ENCODE data around the gene IL1A.
A peak's percentile ranks its signal among the peaks of the same experiment; 100 is the strongest.

Gene IL1A

GRCh38 chr2:112764071-112765044 lies 19.9 kb downstream of the IL1A start, which contains the start of gene CKAP2L:
CKAP2L (minus strand) TSS chr2:112764609; CDS start chr2:112764598, 11 bp downstream.
- peak; percentile 92 to 93 for DNase-seq (ENCODE audit: low read depth in 2 of 2)

GRCh38 chr2:112762276-112762675 lies 22.0 kb downstream of the IL1A start:
- no peak for DNase-seq (ENCODE audit: low read depth in 2 of 2)

DNA sequence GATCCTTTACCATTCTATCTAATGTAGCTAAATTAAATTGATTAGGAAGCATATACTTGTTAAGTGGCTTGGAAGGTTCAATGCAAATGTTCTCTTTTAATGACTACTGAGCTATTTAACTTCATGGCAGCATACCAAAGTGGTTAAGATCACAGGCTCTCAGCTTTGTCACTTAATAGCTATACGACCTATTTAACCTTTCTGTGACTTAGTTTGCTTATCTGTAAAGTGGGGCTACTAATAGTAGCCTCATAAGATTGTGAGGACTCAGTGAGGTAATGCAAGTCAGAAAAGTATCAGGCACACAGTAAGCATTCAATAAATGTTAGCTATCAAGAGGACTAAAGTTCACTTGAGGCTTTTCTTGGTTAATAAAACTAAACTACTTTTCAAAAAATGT lies 24.1 kb downstream of the IL1A start:
- DNase-seq (ENCODE audit: low read depth in 2 of 2), result no peak

GRCh38 chr2:112758711-112759110 lies 25.6 kb downstream of the IL1A start:
- DNase-seq (ENCODE audit: low read depth in 2 of 2), result no peak

- DNase-seq (ENCODE audit: low read depth in 2 of 2), result no peak
Measured at GRCh38 chr2:112757265-112757664, 27.0 kb downstream of the IL1A start.

DNA sequence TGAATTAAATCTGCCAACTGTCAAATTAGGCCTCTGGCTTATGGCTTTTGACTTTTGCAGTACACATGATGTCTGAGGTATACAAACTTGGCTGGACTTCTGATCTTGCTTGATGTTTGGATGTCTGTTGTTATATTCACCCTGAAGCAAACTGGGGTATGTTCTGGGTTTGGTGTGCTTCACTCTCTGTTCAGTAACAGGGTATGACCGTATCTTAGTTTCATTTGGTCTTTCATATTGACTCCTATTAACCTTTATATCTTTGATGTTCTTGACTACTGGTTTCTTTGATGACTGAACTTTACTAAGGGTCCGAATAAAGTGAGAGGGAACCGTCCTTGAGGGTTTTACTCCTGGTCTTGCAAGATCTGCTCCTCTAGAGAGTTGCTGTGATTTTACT lies 28.1 kb downstream of the IL1A start:
- no peak for DNase-seq (ENCODE audit: low read depth in 2 of 2)

- DNase-seq (ENCODE audit: low read depth in 2 of 2), result no peak
Measured at GRCh38 chr2:112755444-112755843, 28.8 kb downstream of the IL1A start.

GRCh38 chr2:112754564-112754963 lies 29.7 kb downstream of the IL1A start:
- DNase-seq (ENCODE audit: low read depth in 2 of 2), result no peak

DNA sequence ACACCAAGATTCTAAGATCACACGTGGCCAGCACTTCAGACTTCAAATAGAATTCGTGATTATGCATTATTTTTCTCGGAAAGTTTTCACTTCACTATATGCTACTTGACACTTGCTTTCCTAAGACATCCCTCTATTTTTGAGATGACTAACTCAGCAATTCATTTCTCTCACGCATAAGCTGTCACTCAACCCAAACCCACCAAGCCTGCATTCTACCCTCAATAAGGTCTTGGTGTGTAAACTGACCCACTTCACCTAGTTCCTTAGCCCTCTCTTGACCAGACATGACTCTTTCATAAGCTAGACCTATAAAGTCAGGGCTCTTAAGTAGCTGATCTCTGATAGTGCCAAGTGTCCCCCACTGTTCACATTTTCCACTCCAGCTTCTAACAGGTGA lies 31.6 kb downstream of the IL1A start:
- DNase-seq (ENCODE audit: low read depth in 2 of 2), result no peak

DNA sequence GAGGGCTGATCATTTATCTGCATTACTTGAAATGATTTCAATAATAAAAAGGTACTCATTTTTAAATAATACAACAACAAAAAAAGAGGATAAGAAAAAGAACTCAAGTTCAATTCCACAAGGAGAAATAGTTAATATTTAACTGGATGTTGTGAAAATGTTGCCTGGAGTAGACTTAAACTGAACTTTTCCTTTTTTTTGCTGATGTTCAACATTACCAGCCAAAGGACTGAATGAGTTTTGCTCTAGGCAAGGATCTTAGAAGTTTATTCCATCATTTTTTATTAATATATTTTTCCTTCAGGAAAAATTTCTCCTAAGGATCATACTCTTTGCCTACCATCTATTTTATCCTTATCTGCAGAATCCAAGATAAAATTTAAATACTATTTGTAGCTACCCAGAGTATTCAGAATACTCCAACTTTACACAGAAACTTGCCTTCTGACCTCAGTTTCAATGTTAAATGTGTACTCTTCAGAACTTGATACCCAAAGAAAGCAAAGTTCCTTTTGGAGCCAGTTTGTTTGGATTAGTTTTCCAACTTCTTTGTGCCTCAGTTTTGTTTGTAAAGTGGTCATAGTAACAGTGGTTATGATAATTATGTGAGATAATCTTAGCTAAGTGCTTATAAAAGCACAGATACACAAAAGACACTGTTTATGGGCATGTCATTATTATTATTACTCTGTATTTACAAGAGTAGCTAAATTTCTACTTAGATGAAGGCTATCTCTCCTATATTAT lies 32.7 kb downstream of the IL1A start:
- no peak for DNase-seq (ENCODE audit: low read depth in 2 of 2)

GRCh38 chr2:112750560-112750843 lies 33.8 kb downstream of the IL1A start:
- DNase-seq (ENCODE audit: low read depth in 2 of 2), result no peak

DNA sequence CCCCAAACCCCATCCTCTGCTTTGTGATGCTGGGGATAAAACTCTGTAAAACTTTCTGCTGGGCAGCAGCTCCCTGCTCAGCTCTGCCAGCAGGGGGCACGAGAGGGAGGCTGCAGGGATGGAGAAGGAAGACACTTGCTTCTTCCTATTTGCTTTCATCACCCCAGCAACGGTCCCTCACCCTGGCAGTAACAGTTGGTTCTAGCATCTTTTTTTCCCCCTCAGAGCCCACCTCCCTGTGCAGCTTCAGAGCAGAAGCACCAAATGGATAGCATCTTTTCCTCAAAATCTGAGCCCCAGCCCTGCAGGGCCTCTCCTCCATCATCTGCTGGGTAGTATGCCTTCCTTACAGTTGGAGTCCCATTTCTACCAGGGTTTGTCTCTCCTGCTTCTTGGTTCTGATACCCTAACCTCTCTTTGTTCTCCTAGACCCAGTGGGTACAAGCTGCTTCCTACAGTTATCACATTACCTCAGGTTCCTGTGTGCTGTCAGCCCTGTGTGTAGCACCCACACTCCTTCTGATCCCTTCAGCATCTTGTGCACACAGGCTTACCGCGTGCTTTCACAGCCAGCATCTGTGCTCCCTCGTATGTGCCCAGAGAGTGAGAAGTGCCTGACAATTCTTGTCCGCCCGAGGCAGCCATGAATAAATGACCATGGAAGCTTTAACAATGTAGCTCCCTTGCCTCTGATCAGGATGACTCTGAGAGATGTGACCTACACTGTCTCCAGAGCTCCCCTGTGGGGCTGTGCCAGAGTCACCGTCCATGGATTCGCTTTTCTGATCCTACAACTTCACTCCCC lies 34.3 kb downstream of the IL1A start:
- DNase-seq (ENCODE audit: low read depth in 2 of 2), result peak; percentile 76 to 83

DNA sequence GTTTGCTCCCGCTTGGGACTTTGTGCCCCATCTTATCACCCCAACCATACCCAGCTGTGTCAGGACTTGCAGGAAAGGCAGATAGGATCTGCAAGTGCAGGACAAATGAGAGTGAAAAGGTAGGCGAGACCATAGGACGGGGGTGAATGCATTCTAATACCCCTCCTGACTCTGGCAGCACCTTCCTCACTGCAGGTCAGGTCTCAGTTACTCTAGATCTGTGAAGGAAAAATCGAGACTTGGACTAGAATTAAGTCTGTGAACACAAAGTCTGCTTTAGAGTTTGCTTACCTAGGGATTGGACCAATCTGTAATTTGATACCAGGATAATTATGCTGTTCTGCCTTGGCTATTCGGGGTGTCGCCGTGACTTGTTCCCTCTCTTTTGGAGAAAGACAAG lies 43.8 kb downstream of the IL1A start:
- no peak for DNase-seq (ENCODE audit: low read depth in 2 of 2)

DNA sequence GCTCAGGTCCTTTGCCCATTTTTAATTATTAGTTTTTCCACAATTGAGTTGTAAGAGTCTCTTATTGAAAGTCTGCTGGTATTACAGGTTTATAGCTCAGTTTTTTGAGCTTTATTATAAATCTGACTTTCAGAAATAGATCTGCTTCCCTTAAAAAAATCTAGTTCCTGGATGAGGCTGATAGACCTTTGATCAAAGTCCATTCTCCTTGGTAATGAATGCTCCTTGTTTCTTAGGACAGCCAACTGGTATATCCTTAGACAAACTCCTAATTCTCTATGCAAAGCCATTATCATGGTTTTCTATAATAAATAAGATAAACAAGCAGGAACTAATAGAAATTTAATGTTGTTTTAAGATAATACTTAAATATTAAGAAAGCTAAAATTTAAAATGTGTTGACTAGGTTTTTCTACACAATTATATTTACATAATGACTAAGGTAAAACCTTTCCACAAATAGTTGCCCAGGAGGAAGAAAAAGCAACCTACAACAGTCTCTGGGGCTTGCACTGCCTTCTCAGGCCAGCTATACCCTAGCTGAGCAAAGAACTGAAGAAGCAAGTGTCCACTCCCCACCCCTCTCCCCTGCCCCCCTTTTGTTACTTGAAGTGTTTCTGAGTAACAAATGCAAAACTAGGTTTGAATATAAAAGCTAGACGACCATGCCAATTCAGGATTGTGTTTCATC lies 46.6 kb downstream of the IL1A start:
- no peak for DNase-seq (ENCODE audit: low read depth in 2 of 2)

DNA sequence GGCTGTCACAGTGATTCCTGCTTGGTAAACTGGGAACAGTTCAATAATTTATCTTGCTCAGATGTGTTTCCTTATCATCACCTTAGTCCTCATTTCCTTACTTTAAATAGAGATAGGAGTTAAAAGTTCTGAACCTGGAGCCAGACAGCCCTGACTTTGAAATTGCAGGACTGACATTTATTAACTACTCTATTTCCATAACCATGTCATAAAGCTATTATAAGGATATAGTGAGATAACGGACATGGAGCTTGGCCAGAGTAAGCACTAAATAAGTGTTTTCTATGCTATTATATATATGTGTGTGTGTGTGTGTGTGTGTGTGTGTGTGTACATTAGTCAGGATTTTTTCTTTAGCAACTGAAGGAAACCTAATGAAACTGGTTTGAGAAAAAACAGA lies 50.4 kb downstream of the IL1A start:
- DNase-seq (ENCODE audit: low read depth in 2 of 2), result no peak

DNA sequence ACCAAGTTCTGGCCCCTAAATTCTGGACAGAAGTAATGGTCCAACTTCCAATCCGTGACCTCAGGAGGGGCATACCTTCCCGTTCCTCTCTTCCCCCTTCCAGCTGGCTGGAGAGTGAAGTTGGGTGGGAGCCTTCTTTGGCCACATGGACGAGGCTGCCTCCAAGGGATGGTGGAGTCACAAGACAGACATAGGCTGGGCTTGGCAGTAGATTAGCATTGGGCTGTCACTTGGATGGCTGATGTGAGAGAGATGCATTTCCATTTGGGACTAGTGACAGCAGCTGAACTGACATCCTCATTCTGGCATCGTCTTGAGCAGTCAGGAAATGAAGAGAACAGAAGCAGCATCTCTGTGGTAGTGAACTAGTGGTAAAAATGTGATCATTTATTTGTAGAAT lies 50.8 kb downstream of the IL1A start:
- DNase-seq (ENCODE audit: low read depth in 2 of 2), result no peak

DNA sequence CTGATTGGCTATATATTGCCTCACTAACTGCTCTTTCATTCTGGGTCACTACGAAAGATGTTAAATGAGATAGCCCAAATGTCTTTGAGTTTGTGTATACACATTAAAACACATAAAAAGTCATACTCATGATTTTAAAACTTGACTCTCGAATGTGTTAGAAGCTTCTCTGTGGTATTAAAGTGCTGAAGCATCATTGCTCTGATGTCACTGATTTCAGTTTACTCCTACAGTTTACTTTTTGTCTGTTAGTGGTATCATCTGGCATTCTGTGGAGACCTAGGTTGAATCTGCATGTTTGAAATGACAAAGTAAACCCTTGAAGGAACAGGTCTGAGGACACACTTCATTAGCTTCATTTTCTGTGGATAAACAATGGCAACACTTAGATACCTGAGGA lies 52.8 kb downstream of the IL1A start:
- DNase-seq (ENCODE audit: low read depth in 2 of 2), result no peak

DNA sequence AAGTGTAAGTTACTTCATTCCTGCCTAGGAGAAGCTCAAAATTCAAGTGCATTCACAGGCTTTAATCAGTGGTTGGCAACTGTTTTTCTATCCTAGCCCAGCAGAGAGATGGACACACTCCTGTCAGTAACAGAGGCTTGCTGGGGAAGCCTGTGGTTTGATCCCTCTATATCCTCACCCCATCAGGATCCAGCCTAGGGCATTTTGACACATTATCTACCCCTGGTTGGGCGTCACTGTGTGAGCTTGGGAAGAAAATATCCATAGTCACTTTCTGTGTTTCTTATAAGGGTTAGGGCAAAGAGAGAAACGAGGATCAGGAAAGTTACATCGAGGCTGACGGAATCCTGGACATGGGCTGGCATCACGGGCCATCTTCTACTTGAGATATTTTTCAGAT lies 53.5 kb downstream of the IL1A start:
- no peak for DNase-seq (ENCODE audit: low read depth in 2 of 2)

- no peak for DNase-seq (ENCODE audit: low read depth in 2 of 2)
Measured at GRCh38 chr2:112730216-112730615, 54.1 kb downstream of the IL1A start.

- no peak for DNase-seq (ENCODE audit: low read depth in 2 of 2)
Measured at GRCh38 chr2:112728378-112729175, 55.7 kb downstream of the IL1A start.

DNA sequence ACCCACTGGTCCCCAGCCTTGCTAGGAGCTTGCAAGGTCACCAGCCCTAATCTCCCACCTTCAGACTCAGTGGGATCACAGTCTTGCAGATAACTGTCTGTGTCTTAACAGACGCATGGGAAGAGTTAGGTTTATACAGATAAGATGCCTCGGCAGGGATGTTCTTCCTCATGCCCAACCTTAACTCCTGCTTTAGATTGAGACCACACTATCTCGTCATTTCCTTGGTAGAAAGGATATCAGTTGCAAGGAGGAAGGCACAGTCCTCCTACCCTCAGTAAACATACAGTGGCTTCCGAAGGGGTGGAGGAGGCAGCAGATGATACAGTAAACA lies 56.3 kb downstream of the IL1A start:
- no peak for DNase-seq (ENCODE audit: low read depth in 2 of 2)
